Endothelial cell of umbilical vein (primary cell): ENCODE measurements around the gene SIGLEC7. TPM values are rescaled to one million over a fixed set of nuclear protein-coding genes. Genes with fewer than 3 reads are reported as not detected.

Source experiments
- BruUV-seq: library from RNA; stranded (reverse); fragments of 400-500 nt; replicated peaks from 2 replicates; lab custom pipeline; 2021; lab: Mats Ljungman, UMichigan
- CTCF ChIA-PET: fragments of 300-600, 350-600 bp; sonication (Branson Sonifier 250); formaldehyde crosslinking; loops from one replicate; lab custom pipeline; 2021; ENCODE audit warnings: antibody characterized with exemption, inconsistent platforms; lab: Charles Lee
- POLR2A ChIA-PET: fragments of 300-600, 350-600 bp; sonication (Branson Sonifier 250); formaldehyde crosslinking; loops from one replicate; lab custom pipeline; 2021; ENCODE audit warnings: antibody characterized with exemption, inconsistent platforms; lab: Charles Lee
- DNase-seq: peaks from one replicate; pipeline ENCODE4 v3.0.0-alpha.2; 2011; ENCODE audit warnings: low read depth, low spot score
- FAIRE-seq: peaks from 2 replicates; lab custom pipeline; 2011; peaks lifted over from hg19 to GRCh38; lab: Jason Lieb, UNC
- H2AFZ ChIP-seq: 2 replicates; pipeline ENCODE4 v1.6.0; 2012; ENCODE audit warnings: low read depth, low read length, control low read depth, inconsistent platforms
- H3K27ac ChIP-seq: 2 replicates; pipeline ENCODE4 v1.5.1; 2011; ENCODE audit warnings: low read depth, mild to moderate bottlenecking, control low read depth, low read length, moderate library complexity; ENCODE audit not compliant: insufficient read depth
- H3K27me3 ChIP-seq, 2 experiments: 2 replicates each; pipeline versions ENCODE4 v1.6.0 to v1.6.1; 2011; ENCODE audit warnings: low read length in 2 of 2, mixed read lengths in 1 of 2; ENCODE audit not compliant: control insufficient read depth in 2 of 2, insufficient read depth in 2 of 2
- H3K36me3 ChIP-seq, 2 experiments: 2 replicates in 1 of 2; 3 replicates in 1 of 2; pipeline ENCODE4 v1.5.1; 2011; ENCODE audit warnings: low read length in 2 of 2, mild to moderate bottlenecking in 1 of 2, moderate library complexity in 1 of 2; ENCODE audit not compliant: control insufficient read depth in 2 of 2, insufficient read depth in 2 of 2; ENCODE audit errors: extremely low read depth in 1 of 2
- H3K4me1 ChIP-seq: 3 replicates; pipeline ENCODE4 v1.5.1; 2011; ENCODE audit warnings: mild to moderate bottlenecking, low read length; ENCODE audit not compliant: control insufficient read depth, insufficient read depth; ENCODE audit errors: extremely low read depth
- H3K4me2 ChIP-seq: 2 replicates; pipeline ENCODE4 v1.6.1; 2011; ENCODE audit warnings: low read length, control low read depth, mixed read lengths; ENCODE audit not compliant: insufficient read depth
- H3K4me3 ChIP-seq, 3 experiments: fragments of 200-600 bp in 1 of 3; sonication (generic), shearing (Covaris generic) in 1 of 3; replicated peaks in 1 of 3; 2 replicates each; pipeline ENCODE4 v1.5.1; 2011 to 2016; ENCODE audit warnings: control low read depth in 3 of 3, low read length in 3 of 3, mild to moderate bottlenecking in 2 of 3, inconsistent platforms in 1 of 3, low read depth in 1 of 3, moderate library complexity in 1 of 3; ENCODE audit not compliant: insufficient read depth in 1 of 3
- H3K79me2 ChIP-seq: 2 replicates; pipeline ENCODE4 v1.6.0; 2012; ENCODE audit warnings: low read length, inconsistent platforms; ENCODE audit not compliant: control insufficient read depth, insufficient read depth
- H3K9ac ChIP-seq: replicated peaks from 2 replicates; pipeline ENCODE3; 2011; ENCODE audit warnings: low read length, control low read depth; ENCODE audit not compliant: insufficient read depth; ENCODE audit errors: extremely low read depth
- H3K9me1 ChIP-seq: replicated peaks from 3 replicates; pipeline ENCODE4 v1.6.0; 2011; ENCODE audit warnings: mild to moderate bottlenecking, low read length; ENCODE audit not compliant: control insufficient read depth, insufficient read depth; ENCODE audit errors: extremely low read depth
- H3K9me3 ChIP-seq: replicated peaks from 2 replicates; pipeline ENCODE4 v1.5.1; 2012; ENCODE audit warnings: low read length, inconsistent platforms; ENCODE audit not compliant: control insufficient read depth, insufficient read depth
- H4K20me1 ChIP-seq: replicated peaks from 2 replicates; pipeline ENCODE3; 2011; ENCODE audit warnings: mild to moderate bottlenecking, low read length; ENCODE audit not compliant: control insufficient read depth, insufficient read depth; ENCODE audit errors: extremely low read depth
- EZH2 ChIP-seq: IDR thresholded peaks from 2 replicates; pipeline ENCODE4 v1.6.1; 2012; ENCODE audit warnings: borderline replicate concordance, low read depth, mild to moderate bottlenecking, moderate library complexity, low read length, inconsistent platforms; ENCODE audit not compliant: severe bottlenecking
- FOS ChIP-seq: IDR thresholded peaks from 2 replicates; pipeline ENCODE4 v1.6.1; 2011; ENCODE audit warnings: mild to moderate bottlenecking, low read length, moderate library complexity, borderline replicate concordance; ENCODE audit not compliant: insufficient read depth
- GATA2 ChIP-seq: IDR thresholded peaks from 2 replicates; pipeline ENCODE4 v1.7.0; 2011; ENCODE audit warnings: low read depth, mild to moderate bottlenecking, moderate library complexity, mixed read lengths, low read length; ENCODE audit not compliant: insufficient read length, insufficient read depth
- JUN ChIP-seq: IDR thresholded peaks from 2 replicates; pipeline ENCODE4 v1.6.1; 2011; ENCODE audit warnings: borderline replicate concordance, low read depth; ENCODE audit not compliant: insufficient read length, insufficient read depth
- MAX ChIP-seq: IDR thresholded peaks from 2 replicates; pipeline ENCODE4 v1.6.1; 2011; ENCODE audit not compliant: insufficient read depth, insufficient read length
- MYC ChIP-seq: IDR thresholded peaks from one replicate; pipeline ENCODE4 v1.6.1; 2011; ENCODE audit warnings: mild to moderate bottlenecking, low read depth, low read length
- POLR2A ChIP-seq: IDR thresholded peaks from 2 replicates; pipeline ENCODE4 v1.6.1; 2012; ENCODE audit warnings: low read depth, mild to moderate bottlenecking, control low read depth, low read length
- POLR2AphosphoS5 ChIP-seq: IDR thresholded peaks from 2 replicates; pipeline ENCODE4 v1.6.1; 2012; ENCODE audit warnings: low read depth, mild to moderate bottlenecking, control low read depth, low read length, moderate library complexity; ENCODE audit not compliant: insufficient read depth
- dilution Hi-C: fragments of 300-500 bp; cut with MboI; formaldehyde crosslinking; loops from one replicate; pipeline ENCODE4 v1.15.0; 2019; ENCODE audit warnings: low sequenced_read_pairs; ENCODE audit not compliant: extremely low pct_ligation_motif_present
- intact Hi-C: fragments of 100-400 bp; cut with micrococcal nuclease; formaldehyde crosslinking; loops from one replicate; pipeline ENCODE4 v1.10.0; 2022
- polyA plus RNA-seq, 4 experiments: library from polyadenylated mRNA; depleted of rRNA in 3 of 4; stranded (reverse) in 3 of 4; unstranded in 1 of 4; fragments of >200 nt; gene quantifications; 2 replicates each; pipeline versions ENCODE4 v1.2.1 to v1.2.3, GENCODE V29; 2011 to 2012; ENCODE audit warnings: missing spikeins in 1 of 4
- total RNA-seq: library from RNA; stranded (reverse); gene quantifications from 2 replicates; pipeline ENCODE4 v1.2.3, GENCODE V29; 2021
- TF ChIP-seq, protein P1 (sequence below), 2 donors: IDR thresholded peaks; 1 replicate in 1 of 2; 2 replicates in 1 of 2; pipeline ENCODE4 v1.5.1; 2011; ENCODE audit warnings: low read length in 2 of 2, mild to moderate bottlenecking in 2 of 2, moderate library complexity in 2 of 2, control low read depth in 1 of 2, inconsistent platforms in 1 of 2, low read depth in 1 of 2; ENCODE audit not compliant: insufficient read depth in 1 of 2; ENCODE audit errors: extremely low read depth in 1 of 2

Gene SIGLEC7
- total and polyA plus RNA-seq, 2 donors (not counting 3 experiments of a cell fraction or from before 2014, with no cell fraction given) = not detected

- DNase-seq (no peak), FAIRE-seq (no peak)
- Histone ChIP-seq H3K9me1 (no peaks in the 10 kb centered on the region), H3K27ac (no peak overlapping the region), H2AFZ (no peak overlapping the region), H3K9me3 (no peaks in the 10 kb centered on the region), H3K9ac (no peak overlapping the region), H3K4me3 (no peak overlapping the region), H3K79me2 (no peaks in the 10 kb centered on the region), H4K20me1 (no peaks in the 10 kb centered on the region), H3K4me1 (no peaks in the 10 kb centered on the region), H3K27me3 (no peaks in the 10 kb centered on the region), H3K4me2 (no peak overlapping the region), H3K36me3 (no peaks in the 10 kb centered on the region)
- no TSS peak for BruUV-seq
- TF ChIP-seq FOS = no peak
- no peak for TF ChIP-seq JUN
- no peak for TF ChIP-seq POLR2A
- TF ChIP-seq EZH2 = no peak
- no peak for TF ChIP-seq GATA2
- TF ChIP-seq, protein P1, sequence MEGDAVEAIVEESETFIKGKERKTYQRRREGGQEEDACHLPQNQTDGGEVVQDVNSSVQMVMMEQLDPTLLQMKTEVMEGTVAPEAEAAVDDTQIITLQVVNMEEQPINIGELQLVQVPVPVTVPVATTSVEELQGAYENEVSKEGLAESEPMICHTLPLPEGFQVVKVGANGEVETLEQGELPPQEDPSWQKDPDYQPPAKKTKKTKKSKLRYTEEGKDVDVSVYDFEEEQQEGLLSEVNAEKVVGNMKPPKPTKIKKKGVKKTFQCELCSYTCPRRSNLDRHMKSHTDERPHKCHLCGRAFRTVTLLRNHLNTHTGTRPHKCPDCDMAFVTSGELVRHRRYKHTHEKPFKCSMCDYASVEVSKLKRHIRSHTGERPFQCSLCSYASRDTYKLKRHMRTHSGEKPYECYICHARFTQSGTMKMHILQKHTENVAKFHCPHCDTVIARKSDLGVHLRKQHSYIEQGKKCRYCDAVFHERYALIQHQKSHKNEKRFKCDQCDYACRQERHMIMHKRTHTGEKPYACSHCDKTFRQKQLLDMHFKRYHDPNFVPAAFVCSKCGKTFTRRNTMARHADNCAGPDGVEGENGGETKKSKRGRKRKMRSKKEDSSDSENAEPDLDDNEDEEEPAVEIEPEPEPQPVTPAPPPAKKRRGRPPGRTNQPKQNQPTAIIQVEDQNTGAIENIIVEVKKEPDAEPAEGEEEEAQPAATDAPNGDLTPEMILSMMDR (IDR thresholded peaks at IDR 0.05; ENCODE audit: extremely low read depth in 1 of 2, insufficient read depth in 1 of 2, low read depth in 1 of 2, low read length in 2 of 2) = no peak
- TF ChIP-seq POLR2AphosphoS5 = no peak
- no peak for TF ChIP-seq MYC
- no peak for TF ChIP-seq MAX
- POLR2A ChIA-PET = no interaction called here
- CTCF ChIA-PET = no interaction called here
- intact Hi-C loops = loop anchor here (1.0 kb wide), 1 partner anchor 21 kb away; no protein-coding TSS in a partner anchor
- dilution Hi-C loops = no loop called here
Observed at GRCh38 chr19:51198641-51199040, 56.5 kb downstream of the SIGLEC7 start.
